Medulla oblongata (tissue), 1 donor: ENCODE results near the gene ATL3.
"Not testable (repeated sequence)": the region's sequence is repeated elsewhere in the genome, so short reads cannot be mapped to it uniquely, and the experiment has no call there.

ENCODE experiments used
- DNase-seq: peaks from one replicate; pipeline ENCODE4 v3.0.0-alpha.2; 2015; ENCODE audit errors: extremely low spot score

The ATL3 gene

DNA sequence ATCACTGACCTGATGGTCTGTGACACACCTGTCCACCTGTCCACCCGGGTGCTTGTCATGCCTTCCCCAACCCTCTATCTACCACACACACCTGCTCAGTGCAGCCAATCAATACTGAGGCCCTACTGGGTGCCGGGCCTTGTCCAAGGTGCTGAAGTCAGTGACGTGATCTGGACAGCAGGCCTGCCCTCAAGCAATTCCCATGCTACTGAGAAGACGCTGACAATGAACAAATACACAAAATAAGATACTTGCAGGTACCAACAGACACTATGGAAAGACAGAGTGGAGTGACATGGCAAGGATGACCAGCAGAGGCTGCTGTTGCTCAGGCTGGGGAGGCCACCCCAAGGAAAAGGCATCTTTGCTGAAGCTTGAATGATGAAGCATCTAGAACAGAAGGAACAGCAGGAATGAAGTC lies 78.2 kb downstream of the ATL3 start:
- DNase-seq, result peak; percentile 67

GRCh38 chr11:63590024-63590788 lies 81.0 kb downstream of the ATL3 start:
- no peak for DNase-seq

- DNase-seq, result no peak
Observed at GRCh38 chr11:63589000-63589399, 82.2 kb downstream of the ATL3 start.

GRCh38 chr11:63586451-63587166 lies 84.6 kb downstream of the ATL3 start:
- DNase-seq, result no peak

DNA sequence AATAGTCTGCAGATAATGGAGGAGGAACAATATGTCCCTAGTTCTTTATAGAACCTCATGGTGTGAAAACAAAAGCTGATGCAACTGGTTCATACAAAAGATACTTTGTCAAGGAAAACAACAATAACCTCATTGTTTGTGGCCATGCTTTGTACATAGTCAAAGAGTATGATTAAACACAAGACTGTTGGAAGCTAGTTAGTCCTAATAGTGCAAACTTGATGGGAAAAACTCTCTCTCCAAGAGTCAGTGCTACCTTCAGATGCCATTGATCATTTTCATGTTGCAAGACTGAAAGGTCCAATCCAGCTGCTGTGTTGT lies 87.9 kb downstream of the ATL3 start:
- DNase-seq, result peak; percentile 94

DNA sequence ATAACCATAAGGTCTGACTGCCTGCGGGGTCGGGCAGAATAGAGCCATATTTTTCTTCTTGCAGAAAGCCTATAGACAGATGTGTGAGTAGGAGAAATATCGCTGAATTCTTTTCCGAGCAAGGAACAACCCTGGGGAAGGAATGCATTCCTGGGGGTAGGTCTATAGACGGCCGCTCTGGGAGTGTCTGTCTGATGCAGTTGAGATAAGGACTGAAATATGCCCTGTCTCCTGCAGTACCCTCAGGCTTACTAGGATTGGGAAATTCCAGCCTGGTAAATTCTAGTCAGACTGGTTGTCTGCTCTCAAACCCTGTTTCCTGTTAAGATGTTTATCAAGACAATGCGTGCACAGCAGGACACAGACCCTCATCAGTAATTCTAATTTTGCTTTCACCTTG lies 90.0 kb downstream of the ATL3 start:
- not testable (repeated sequence) for DNase-seq

GRCh38 chr11:63578882-63579281 lies 92.3 kb downstream of the ATL3 start:
- DNase-seq, result not testable (repeated sequence)

DNA sequence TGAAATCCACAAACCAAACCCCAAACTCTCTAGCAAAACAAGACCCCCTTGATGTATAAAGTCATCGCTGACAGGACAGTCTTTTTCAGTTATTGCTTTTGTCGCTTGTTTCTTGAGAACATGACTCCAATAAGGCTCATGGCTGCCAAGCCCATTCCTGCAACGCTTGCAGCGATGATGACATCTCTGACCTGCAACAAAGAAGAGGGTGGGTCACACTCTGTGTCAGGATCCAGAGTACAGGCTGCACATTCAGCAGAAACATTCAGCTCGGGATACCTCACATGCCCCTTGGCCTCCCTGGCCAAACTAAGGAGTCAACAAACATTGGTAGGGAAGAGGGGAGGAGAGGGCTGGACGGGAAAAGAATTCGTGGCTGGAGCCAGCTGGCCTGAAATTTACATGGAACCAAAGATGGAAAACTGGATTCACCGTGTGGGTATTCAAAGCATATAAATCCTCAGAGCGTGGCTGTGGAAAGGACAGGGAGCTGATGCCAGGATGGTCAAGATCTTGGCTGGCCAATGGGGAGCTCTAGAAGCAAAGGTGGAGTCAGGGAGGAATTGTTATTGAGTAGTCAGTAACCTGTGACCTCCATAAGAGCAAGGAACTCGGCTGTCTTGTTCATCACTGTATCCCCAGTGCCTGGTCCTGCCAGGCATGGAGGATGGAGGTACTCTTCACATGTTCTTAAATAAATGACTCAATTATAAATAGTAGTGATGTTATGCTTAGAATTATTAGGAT lies 96.1 kb downstream of the ATL3 start:
- no peak for DNase-seq
